KBM-7 (cell line): ENCODE measurements around the gene MLC1.

ENCODE experiments used
- DNase-seq: peaks from one replicate; pipeline ENCODE4 v3.0.0-alpha.2; 2015
- in situ Hi-C: fragments of 300-500 bp; cut with MboI; formaldehyde crosslinking; loops from 2 replicates; pipeline ENCODE4 v1.14.3; 2020; ENCODE audit warnings: low sequenced_read_pairs, low pct_unique_long_range_greater_than_20kb, mixed read lengths

The MLC1 gene

GRCh38 chr22:50085211-50085972 is at the start of gene MLC1:
MLC1 (minus strand) TSS chr22:50085426; CDS start chr22:50084902, 524 bp downstream.
- DNase-seq = peak; percentile 99
- in situ Hi-C loops = no loop called here

GRCh38 chr22:50134481-50134880 is 49.3 kb upstream of the MLC1 start:
- in situ Hi-C loops = no loop called here
- no peak for DNase-seq

GRCh38 chr22:50131894-50132293 is 46.7 kb upstream of the MLC1 start:
- in situ Hi-C loops = no loop called here
- no peak for DNase-seq

- DNase-seq = no peak
- in situ Hi-C loops = no loop called here
Observed at GRCh38 chr22:50129121-50129736, 44.0 kb upstream of the MLC1 start.

- DNase-seq = no peak
- in situ Hi-C loops = no loop called here
Observed at GRCh38 chr22:50125029-50125428, 39.8 kb upstream of the MLC1 start.

- in situ Hi-C loops = no loop called here
- DNase-seq = no peak
Observed at GRCh38 chr22:50123119-50123518, 37.9 kb upstream of the MLC1 start.

GRCh38 chr22:50121202-50121740 is 36.0 kb upstream of the MLC1 start:
- in situ Hi-C loops = no loop called here

GRCh38 chr22:50119768-50120251 is 34.6 kb upstream of the MLC1 start:
- no peak for DNase-seq
- in situ Hi-C loops = no loop called here

More at GRCh38 chr22:50121202-50121740, 36.0 kb upstream of the MLC1 start:
- DNase-seq = no peak

GRCh38 chr22:50119169-50119767 is 34.0 kb upstream of the MLC1 start:
- in situ Hi-C loops = no loop called here
- DNase-seq = no peak

- in situ Hi-C loops = no loop called here
- DNase-seq = no peak
Observed at GRCh38 chr22:50118557-50119168, 33.4 kb upstream of the MLC1 start.

- in situ Hi-C loops = no loop called here
- DNase-seq = no peak
Observed at GRCh38 chr22:50118129-50118528, 32.9 kb upstream of the MLC1 start.

- in situ Hi-C loops = no loop called here
- DNase-seq = no peak
Observed at GRCh38 chr22:50117168-50117762, 32.0 kb upstream of the MLC1 start.

- in situ Hi-C loops = no loop called here
- DNase-seq = no peak
Observed at GRCh38 chr22:50115693-50116092, 30.5 kb upstream of the MLC1 start.

GRCh38 chr22:50114221-50115021 is 29.2 kb upstream of the MLC1 start:
- DNase-seq = no peak
- in situ Hi-C loops = no loop called here

GRCh38 chr22:50112151-50113118 is 27.2 kb upstream of the MLC1 start:
- DNase-seq = peak; percentile 72
- in situ Hi-C loops = no loop called here

GRCh38 chr22:50111056-50111455 is 25.8 kb upstream of the MLC1 start:
- in situ Hi-C loops = no loop called here
- DNase-seq = no peak

- no peak for DNase-seq
- in situ Hi-C loops = no loop called here
Observed at GRCh38 chr22:50107529-50107928, 22.3 kb upstream of the MLC1 start.
